A549 (cell line): ENCODE measurements around the gene SESN3. TPM values are rescaled to one million over a fixed set of nuclear protein-coding genes. Genes with fewer than 3 reads are reported as not detected.

Experiments used
- ATAC-seq, 2 experiments: fragments of 200-7000 bp in 1 of 2; fragments of >200 bp in 1 of 2; cut with Nextera tagmentation in 1 of 2; cut with Tn5 transposase in 1 of 2; 3 replicates each; pipeline versions ENCODE4 v1.8.0 to v1.9.1; 2018 to 2020; ENCODE audit warnings: mild to moderate bottlenecking in 1 of 2, moderate library complexity in 1 of 2
- CTCF ChIA-PET: fragments of 300-600 bp; sonication (Branson Sonifier 250); formaldehyde crosslinking; extraction: SDS; loops from one replicate; lab custom pipeline; 2021; ENCODE audit warnings: antibody characterized with exemption, inconsistent platforms; lab: Yijun Ruan, JAX
- POLR2A ChIA-PET: fragments of 350-600 bp; formaldehyde crosslinking; extraction: SDS; loops from one replicate; lab custom pipeline; 2021; ENCODE audit warnings: antibody characterized with exemption, inconsistent platforms; lab: Yijun Ruan, JAX
- DNase-seq, 2 experiments: peaks; one replicate each; pipeline versions ENCODE4 v3.0.0 to v3.0.0-alpha.2; 2011 to 2016; ENCODE audit warnings: low read depth in 1 of 2, low spot score in 1 of 2
- FAIRE-seq: peaks from 2 replicates; lab custom pipeline; 2011; peaks lifted over from hg19 to GRCh38; lab: Jason Lieb, UNC
- H3K27ac ChIP-seq, 2 experiments: fragments of >200 bp; sonication (Bioruptor Twin); formaldehyde crosslinking; 3 replicates each; pipeline ENCODE4 v1.5.1; 2016 to 2017
- H3K4me1 ChIP-seq: fragments of >200 bp; sonication (Bioruptor Twin); formaldehyde crosslinking; 3 replicates; pipeline ENCODE4 v1.6.1; 2016
- H3K4me2 ChIP-seq: fragments of >200 bp; sonication (Bioruptor Twin); formaldehyde crosslinking; 3 replicates; pipeline ENCODE4 v1.6.1; 2016
- H3K4me3 ChIP-seq: fragments of >200 bp; sonication (Bioruptor Twin); formaldehyde crosslinking; 3 replicates; pipeline ENCODE4 v1.5.1; 2016
- H3K9me3 ChIP-seq: fragments of >200 bp; sonication (Bioruptor Twin); formaldehyde crosslinking; 3 replicates; pipeline ENCODE4 v1.6.1; 2016
- ATOH8 ChIP-seq: fragments of 250-450 bp; sonication (Bioruptor Pico); IDR thresholded peaks from 2 replicates; pipeline ENCODE4 v1.5.0; 2020; ENCODE audit warnings: low read depth, mild to moderate bottlenecking, moderate library complexity
- CEBPB ChIP-seq, 2 experiments: fragments of >200 bp in 1 of 2; sonication (Bioruptor Twin) in 1 of 2; formaldehyde crosslinking in 1 of 2; IDR thresholded peaks; 2 replicates each; pipeline ENCODE4 v1.6.1; 2012 to 2016
- CHD2 ChIP-seq: fragments of 150-350 bp; IDR thresholded peaks from 2 replicates; pipeline ENCODE4 v1.6.1; 2014; ENCODE audit warnings: low read length; ENCODE audit not compliant: partially characterized antibody
- E2F6 ChIP-seq: IDR thresholded peaks from 2 replicates; pipeline ENCODE4 v1.6.1; 2012; ENCODE audit warnings: low read depth, borderline replicate concordance
- EP300 ChIP-seq, 2 experiments: fragments of >200 bp; sonication (Bioruptor Twin); formaldehyde crosslinking; IDR thresholded peaks; 2 replicates in 1 of 2; 3 replicates in 1 of 2; pipeline ENCODE4 v1.6.1; 2016 to 2017
- FOSB ChIP-seq: fragments of 250-450 bp; sonication (Bioruptor Pico); IDR thresholded peaks from 2 replicates; pipeline ENCODE4 v1.5.0; 2020; ENCODE audit warnings: mild to moderate bottlenecking, moderate library complexity
- HOXB13 ChIP-seq: fragments of 250-450 bp; sonication (Bioruptor Pico); IDR thresholded peaks from 2 replicates; pipeline ENCODE4 v1.5.0; 2020; ENCODE audit warnings: low read depth, mild to moderate bottlenecking, moderate library complexity
- JUNB ChIP-seq: fragments of >200 bp; sonication (Bioruptor Twin); formaldehyde crosslinking; IDR thresholded peaks from 2 replicates; pipeline ENCODE4 v1.6.1; 2016
- KDM1A ChIP-seq: fragments of 200-600 bp; sonication (generic); IDR thresholded peaks from 2 replicates; pipeline ENCODE4 v1.6.1; 2016; ENCODE audit warnings: low read depth, mild to moderate bottlenecking
- MAZ ChIP-seq: fragments of 150-350 bp; IDR thresholded peaks from 2 replicates; pipeline ENCODE4 v1.6.1; 2014; ENCODE audit warnings: antibody characterized with exemption, low read depth, low read length, borderline replicate concordance
- NFE2L2 ChIP-seq: fragments of 150-350 bp; conservative IDR thresholded peaks from 2 replicates; pipeline ENCODE4 v1.6.1; 2014; ENCODE audit warnings: low read length
- NPAS2 ChIP-seq: fragments of 250-450 bp; sonication (Bioruptor Pico); IDR thresholded peaks from 2 replicates; pipeline ENCODE4 v1.8.0; 2022; ENCODE audit warnings: mild to moderate bottlenecking, moderate library complexity, borderline replicate concordance
- NR3C1 ChIP-seq: fragments of >200 bp; sonication (Bioruptor Twin); formaldehyde crosslinking; IDR thresholded peaks from 3 replicates; pipeline ENCODE4 v1.6.1; 2017
- PBX3 ChIP-seq: IDR thresholded peaks from 2 replicates; pipeline ENCODE4 v1.6.1; 2012
- PHF8 ChIP-seq: fragments of 200-600 bp; sonication (generic); IDR thresholded peaks from 2 replicates; pipeline ENCODE4 v1.6.1; 2016; ENCODE audit warnings: low read depth, mild to moderate bottlenecking, antibody characterized with exemption, moderate library complexity, borderline replicate concordance
- RAD21 ChIP-seq, 2 experiments: fragments of >200 bp in 1 of 2; sonication (Bioruptor Twin) in 1 of 2; formaldehyde crosslinking in 1 of 2; IDR thresholded peaks in 1 of 2; conservative IDR thresholded peaks in 1 of 2; 2 replicates in 1 of 2; 3 replicates in 1 of 2; pipeline ENCODE4 v1.6.1; 2012 to 2018; ENCODE audit warnings: inconsistent platforms in 1 of 2
- RARB ChIP-seq: fragments of 250-450 bp; sonication (Bioruptor Pico); IDR thresholded peaks from 2 replicates; pipeline ENCODE4 v1.8.0; 2021; ENCODE audit warnings: mild to moderate bottlenecking, moderate library complexity
- RFX5 ChIP-seq: fragments of 450-650 bp; IDR thresholded peaks from 2 replicates; pipeline ENCODE4 v1.7.1; 2014; ENCODE audit warnings: antibody characterized with exemption, mild to moderate bottlenecking, moderate library complexity
- RNF2 ChIP-seq: fragments of 200-600 bp; sonication (generic); IDR thresholded peaks from 2 replicates; pipeline ENCODE4 v1.6.1; 2016; ENCODE audit warnings: low read depth, mild to moderate bottlenecking, antibody characterized with exemption, moderate library complexity, borderline replicate concordance
- TP53 ChIP-seq: fragments of 250-450 bp; sonication (Bioruptor Pico); IDR thresholded peaks from 2 replicates; pipeline ENCODE4 v1.5.0; 2021; ENCODE audit warnings: mild to moderate bottlenecking, moderate library complexity
- USF2 ChIP-seq: fragments of 450-650 bp; IDR thresholded peaks from 2 replicates; pipeline ENCODE4 v1.6.1; 2014; ENCODE audit warnings: antibody characterized with exemption
- ZNF302 ChIP-seq: fragments of 250-450 bp; sonication (Bioruptor Pico); IDR thresholded peaks from 2 replicates; pipeline ENCODE4 v1.9.0; 2021; ENCODE audit warnings: inconsistent platforms, mild to moderate bottlenecking, moderate library complexity
- ZSCAN20 ChIP-seq: fragments of 250-450 bp; sonication (Bioruptor Pico); IDR thresholded peaks from 2 replicates; pipeline ENCODE4 v1.8.0; 2022; ENCODE audit warnings: mild to moderate bottlenecking, moderate library complexity
- WGBS: methylation state at CpG from one replicate; pipeline ENCODE4 v1.1.6; 2017; ENCODE audit errors: missing lambda C conversion rate; 5-methylcytosine and 5-hydroxymethylcytosine counted together
- polyA plus RNA-seq, 4 experiments: library from polyadenylated mRNA; depleted of rRNA in 3 of 4; stranded (reverse); fragments of >200 nt; fragmentation: RNase III in 1 of 4; extraction: RNeasy Plus Mini Kit Qiagen cat#74134 plus additional on column Dnase treatment in 1 of 4; gene quantifications; 2 replicates in 3 of 4; 3 replicates in 1 of 4; pipeline ENCODE4 v1.2.3, GENCODE V29; 2011 to 2017

SESN3 gene
- polyA plus RNA-seq, 2 of the 4 experiments (the other 2 are of a cell fraction): 0.35 to 3.6 TPM

GRCh38 chr11:95242091-95242844 lies 11.3 kb upstream of the SESN3 start:
- ATAC-seq (no peak), DNase-seq (no peak), FAIRE-seq (no peak)
- no peak for TF ChIP-seq PBX3
- TF ChIP-seq CHD2: no peak
- no peak for TF ChIP-seq E2F6
- TF ChIP-seq RARB (CRISPR knock-in tag): no peak
- TF ChIP-seq ZSCAN20: no peak
- TF ChIP-seq PHF8: no peak
- TF ChIP-seq RFX5: no peak
- TF ChIP-seq CEBPB (IDR thresholded peaks at IDR 0.05): no peak
- TF ChIP-seq FOSB (CRISPR knock-in tag): no peak
- no peak for TF ChIP-seq ATOH8 (CRISPR knock-in tag)
- no peak for TF ChIP-seq RAD21 (conservative IDR thresholded peaks at IDR 0.05 in 1 of 2, IDR thresholded peaks at IDR 0.05 in 1 of 2)
- TF ChIP-seq MAZ: no peak
- no peak for TF ChIP-seq RNF2
- TF ChIP-seq JUNB: no peak
- TF ChIP-seq NFE2L2: no peak
- TF ChIP-seq TP53 (CRISPR knock-in tag): no peak
- TF ChIP-seq KDM1A: no peak
- TF ChIP-seq ZNF302 (CRISPR knock-in tag): no peak
- no peak for TF ChIP-seq NPAS2 (CRISPR knock-in tag)
- TF ChIP-seq USF2: no peak
- Histone ChIP-seq H3K27ac (no peak overlapping the region), H3K9me3 (no peaks in the 10 kb centered on the region), H3K4me3 (no peak overlapping the region), H3K4me2 (no peak overlapping the region), H3K4me1 (0 out of 3 replicates have a peak, but pooled peaks cover 4% of the 10 kb centered on the region)
- 59% methylated on average over 8 of the region's 8 CpGs for WGBS
- POLR2A ChIA-PET: no interaction called here
- CTCF ChIA-PET: interaction anchor here (0.5 to 1.6 kb wide), 2 partner anchors 11 to 1221 kb away, joined by 3 to 4 read pairs; partner anchors contain the start of gene SESN3

GRCh38 chr11:95241681-95242081 lies 10.7 kb upstream of the SESN3 start:
- DNase-seq (no peak), FAIRE-seq (no peak), ATAC-seq (no peak)
- CTCF ChIA-PET: interaction anchor here (0.5 to 1.6 kb wide), 2 partner anchors 10 to 1222 kb away, joined by 3 to 4 read pairs; partner anchors contain the start of gene SESN3
- TF ChIP-seq NR3C1 (no peak), HOXB13 (CRISPR knock-in tag) (no peak), EP300 (IDR thresholded peaks at IDR 0.05) (no peak)
- H3K4me3 ChIP-seq: no peak overlapping the region
- POLR2A ChIA-PET: no interaction called here
- H3K27ac ChIP-seq: no peak overlapping the region
- 92% methylated on average over 5 of the region's 5 CpGs for WGBS
- H3K4me1 ChIP-seq: 0 out of 3 replicates have a peak, but pooled peaks cover 4% of the 10 kb centered on the region
- H3K4me2 ChIP-seq: no peak overlapping the region
- no peaks in the 10 kb centered on the region for H3K9me3 ChIP-seq
